CD4-positive, alpha-beta T cell (primary cell): ENCODE data around the gene RAB32. TPM values are rescaled to one million over a fixed set of nuclear protein-coding genes. Genes with fewer than 3 reads are reported as not detected.

Source experiments
- ATAC-seq: fragments of 200-7000 bp; cut with Tn5 transposase; one replicate; pipeline ENCODE4 v1.10.0; 2022; ENCODE audit warnings: mild to moderate bottlenecking; ENCODE audit not compliant: poor library complexity
- CTCF ChIA-PET: fragments of 350-600 bp; sonication (Branson Sonifier 250); formaldehyde crosslinking; loops from one replicate; lab custom pipeline; 2021; ENCODE audit warnings: antibody characterized with exemption, inconsistent platforms; lab: Charles Lee
- POLR2A ChIA-PET: fragments of 350-600 bp; sonication (Branson Sonifier 250); formaldehyde crosslinking; loops from one replicate; lab custom pipeline; 2021; ENCODE audit warnings: antibody characterized with exemption, inconsistent platforms; lab: Charles Lee
- DNase-seq, 14 experiments: peaks; one replicate each; pipeline ENCODE4 v3.0.0-alpha.2; 2013 to 2020; ENCODE audit warnings: mixed read lengths in 2 of 14
- H3K27ac ChIP-seq, 2 donors: one replicate each; pipeline versions ENCODE4 v1.5.1 to v1.7.0; 2013; ENCODE audit warnings: low read length in 2 of 2, low read depth in 1 of 2, mild to moderate bottlenecking in 1 of 2
- H3K27me3 ChIP-seq, 2 experiments: 1 replicate in 1 of 2; 2 replicates in 1 of 2; pipeline versions ENCODE4 v1.6.1 to v1.7.0; 2013; ENCODE audit warnings: low read length in 2 of 2, control low read depth in 1 of 2, mild to moderate bottlenecking in 1 of 2, moderate library complexity in 1 of 2; ENCODE audit not compliant: insufficient read depth in 2 of 2, control insufficient read depth in 1 of 2
- H3K36me3 ChIP-seq: one replicate; pipeline ENCODE4 v1.6.1; 2013; ENCODE audit warnings: low read length, control low read depth; ENCODE audit not compliant: insufficient read depth
- H3K4me1 ChIP-seq: one replicate; pipeline ENCODE4 v1.6.1; 2013; ENCODE audit warnings: low read length, control low read depth; ENCODE audit not compliant: insufficient read depth
- H3K4me3 ChIP-seq: one replicate; pipeline ENCODE4 v1.5.1; 2013; ENCODE audit warnings: mild to moderate bottlenecking, low read length, moderate library complexity
- H3K9me3 ChIP-seq, 2 experiments: 1 replicate in 1 of 2; 2 replicates in 1 of 2; pipeline versions ENCODE4 v1.6.1 to v1.7.0; 2013; ENCODE audit warnings: low read length in 2 of 2, mild to moderate bottlenecking in 2 of 2, control low read depth in 1 of 2, moderate library complexity in 1 of 2; ENCODE audit not compliant: control insufficient read depth in 1 of 2, insufficient read depth in 1 of 2
- H3K27ac Mint-ChIP-seq: one replicate; pipeline ENCODE4 v1.8.0; 2020; ENCODE audit warnings: mixed read lengths
- H3K27me3 Mint-ChIP-seq: one replicate; pipeline ENCODE4 v1.8.0; 2021; ENCODE audit warnings: mixed read lengths
- H3K36me3 Mint-ChIP-seq: one replicate; pipeline ENCODE4 v1.8.0; 2021; ENCODE audit warnings: low read depth, mixed read lengths
- H3K4me1 Mint-ChIP-seq: one replicate; pipeline ENCODE4 v1.8.0; 2021; ENCODE audit warnings: low read depth, mixed read lengths
- H3K4me3 Mint-ChIP-seq: one replicate; pipeline ENCODE4 v1.8.0; 2020; ENCODE audit warnings: mild to moderate bottlenecking, mixed read lengths
- H3K9me3 Mint-ChIP-seq: one replicate; pipeline ENCODE4 v1.8.0; 2020; ENCODE audit warnings: mixed read lengths
- intact Hi-C, 2 experiments: fragments of 100-400 bp; cut with DNase I in 1 of 2; cut with micrococcal nuclease in 1 of 2; formaldehyde crosslinking; loops; one replicate each; pipeline versions ENCODE4 v1.15.1 to v1.9.0; 2023 to 2025; cut with DNase I, micrococcal nuclease
- total RNA-seq, 174 experiments: library from RNA in 2 of 174; stranded (reverse) in 2 of 174; gene quantifications; one replicate each; pipeline ENCODE4 v1.2.3 and lab custom pipeline; 2021 to 2026
- TF ChIP-seq, protein P1 (sequence below): fragments of 200-600 bp; IDR thresholded peaks from one replicate; pipeline ENCODE4 v1.8.0; 2022; ENCODE audit warnings: antibody characterized with exemption, mild to moderate bottlenecking

RAB32 gene
- total RNA-seq, 2 experiments from 2014 or later: 0.44 to 0.47 TPM

DNA sequence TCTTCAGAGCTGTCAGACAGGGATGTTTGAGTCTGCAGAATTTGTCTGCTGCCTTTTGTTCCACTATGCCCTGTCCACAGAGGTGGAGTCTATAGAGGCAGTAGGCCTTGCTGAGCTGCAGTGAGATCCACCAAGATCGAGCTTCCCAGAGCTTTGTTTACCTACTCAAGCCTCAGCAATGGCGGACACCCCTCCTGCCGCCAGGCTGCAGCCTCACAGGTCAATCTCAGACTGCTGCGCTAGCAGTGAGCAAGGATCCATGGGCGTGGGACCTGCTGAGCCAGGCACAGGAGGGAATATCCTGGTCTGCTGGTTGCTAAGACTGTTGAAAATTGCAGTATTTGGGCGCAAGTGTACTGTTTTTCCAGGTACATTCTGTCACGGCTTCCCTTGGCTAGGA is 28.4 kb upstream of the RAB32 start:
- Mint-ChIP-seq H3K4me3 (no peak overlapping the region), H3K4me1 (no peaks in the 10 kb centered on the region), H3K27ac (no peak overlapping the region), H3K36me3 (no peaks in the 10 kb centered on the region), H3K9me3 (no peaks in the 10 kb centered on the region), H3K27me3 (no peaks in the 10 kb centered on the region)
- no peak overlapping the region for H3K27ac ChIP-seq
- POLR2A ChIA-PET: no interaction called here
- no peaks in the 10 kb centered on the region for H3K4me1 ChIP-seq
- H3K9me3 ChIP-seq: peaks cover 0 to 6% of the 10 kb centered on the region in 2 experiments
- DNase-seq: no peak
- ATAC-seq: no peak
- TF ChIP-seq, protein P1, sequence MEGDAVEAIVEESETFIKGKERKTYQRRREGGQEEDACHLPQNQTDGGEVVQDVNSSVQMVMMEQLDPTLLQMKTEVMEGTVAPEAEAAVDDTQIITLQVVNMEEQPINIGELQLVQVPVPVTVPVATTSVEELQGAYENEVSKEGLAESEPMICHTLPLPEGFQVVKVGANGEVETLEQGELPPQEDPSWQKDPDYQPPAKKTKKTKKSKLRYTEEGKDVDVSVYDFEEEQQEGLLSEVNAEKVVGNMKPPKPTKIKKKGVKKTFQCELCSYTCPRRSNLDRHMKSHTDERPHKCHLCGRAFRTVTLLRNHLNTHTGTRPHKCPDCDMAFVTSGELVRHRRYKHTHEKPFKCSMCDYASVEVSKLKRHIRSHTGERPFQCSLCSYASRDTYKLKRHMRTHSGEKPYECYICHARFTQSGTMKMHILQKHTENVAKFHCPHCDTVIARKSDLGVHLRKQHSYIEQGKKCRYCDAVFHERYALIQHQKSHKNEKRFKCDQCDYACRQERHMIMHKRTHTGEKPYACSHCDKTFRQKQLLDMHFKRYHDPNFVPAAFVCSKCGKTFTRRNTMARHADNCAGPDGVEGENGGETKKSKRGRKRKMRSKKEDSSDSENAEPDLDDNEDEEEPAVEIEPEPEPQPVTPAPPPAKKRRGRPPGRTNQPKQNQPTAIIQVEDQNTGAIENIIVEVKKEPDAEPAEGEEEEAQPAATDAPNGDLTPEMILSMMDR: no peak
- H3K36me3 ChIP-seq: no peaks in the 10 kb centered on the region
- no peaks in the 10 kb centered on the region for H3K27me3 ChIP-seq
- intact Hi-C loops: no loop called here
- H3K4me3 ChIP-seq: no peak overlapping the region
- CTCF ChIA-PET: no interaction called here

DNA sequence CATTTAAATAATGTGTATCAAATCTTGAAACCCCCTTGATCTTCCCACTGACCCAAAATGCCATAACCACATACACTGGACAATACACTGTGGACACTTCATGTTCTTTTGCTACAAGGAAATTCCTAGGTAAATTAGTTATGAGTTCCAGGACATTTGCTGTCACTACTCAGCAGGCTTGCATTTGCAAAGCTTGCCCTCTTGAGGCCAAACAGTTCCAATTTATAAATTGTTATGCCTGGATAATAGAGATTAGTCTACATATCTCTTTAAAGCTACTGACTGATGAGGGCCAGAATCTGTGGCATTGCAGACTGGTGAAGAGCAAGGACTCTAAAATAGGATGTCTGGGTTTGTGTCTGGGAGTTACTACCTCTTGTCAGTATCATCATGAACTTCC is 17.4 kb upstream of the RAB32 start:
- no peak overlapping the region for H3K27ac ChIP-seq
- no peak overlapping the region for H3K4me3 ChIP-seq
- no peaks in the 10 kb centered on the region for H3K4me1 Mint-ChIP-seq
- H3K36me3 Mint-ChIP-seq: no peaks in the 10 kb centered on the region
- POLR2A ChIA-PET: no interaction called here
- no peak overlapping the region for H3K4me3 Mint-ChIP-seq
- CTCF ChIA-PET: no interaction called here
- ATAC-seq: no peak
- H3K36me3 ChIP-seq: no peaks in the 10 kb centered on the region
- no peak for DNase-seq
- intact Hi-C loops: no loop called here
- no peak overlapping the region for H3K27ac Mint-ChIP-seq
- no peaks in the 10 kb centered on the region for H3K27me3 Mint-ChIP-seq
- no peaks in the 10 kb centered on the region for H3K4me1 ChIP-seq
- TF ChIP-seq, protein P1: no peak
- H3K27me3 ChIP-seq: no peaks in the 10 kb centered on the region
- peaks cover 12% of the 10 kb centered on the region for H3K9me3 Mint-ChIP-seq
- H3K9me3 ChIP-seq: no peaks in the 10 kb centered on the region

DNA sequence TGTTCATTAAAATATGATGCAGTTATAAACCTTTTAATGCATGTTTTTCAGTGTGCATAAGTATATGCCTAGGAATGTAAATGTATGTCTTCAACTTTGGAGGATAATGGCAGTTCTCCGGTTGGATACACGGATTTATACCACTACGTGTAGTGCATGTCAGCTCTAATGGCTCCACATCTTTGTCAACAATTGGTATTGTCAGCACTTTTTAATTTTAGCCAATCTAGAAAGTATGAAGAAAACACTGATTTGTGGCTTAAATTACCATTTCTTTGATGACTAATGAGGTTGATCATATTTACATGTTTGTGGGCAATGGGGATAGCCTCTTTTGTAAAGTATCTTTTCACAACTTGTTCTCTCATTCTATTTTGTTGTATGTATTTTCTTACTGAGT is 10.9 kb upstream of the RAB32 start:
- DNase-seq (no peak), ATAC-seq (no peak)
- Mint-ChIP-seq H3K4me1 (no peaks in the 10 kb centered on the region), H3K4me3 (no peak overlapping the region), H3K36me3 (no peaks in the 10 kb centered on the region), H3K9me3 (peaks cover 2% of the 10 kb centered on the region), H3K27ac (no peak overlapping the region), H3K27me3 (no peaks in the 10 kb centered on the region)
- TF ChIP-seq, protein P1: no peak
- no peaks in the 10 kb centered on the region for H3K36me3 ChIP-seq
- intact Hi-C loops: no loop called here
- no peaks in the 10 kb centered on the region for H3K9me3 ChIP-seq
- H3K27me3 ChIP-seq: no peaks in the 10 kb centered on the region
- ChIA-PET CTCF (interaction anchor here (0.5 kb wide), 1 partner anchor 14 kb away, joined by 4 read pairs; no protein-coding TSS in a partner anchor), POLR2A (no interaction called here)
- H3K27ac ChIP-seq: no peak overlapping the region
- H3K4me3 ChIP-seq: no peak overlapping the region
- H3K4me1 ChIP-seq: no peaks in the 10 kb centered on the region
